PFSK-1 (cell line): ENCODE measurements around the gene SH2D3C.

Experiments used
- POLR2AphosphoS5 ChIP-seq: IDR thresholded peaks from 2 replicates; pipeline ENCODE4 v1.6.1; 2012; ENCODE audit warnings: low read depth, mild to moderate bottlenecking, control low read depth, low read length, moderate library complexity
- SIN3A ChIP-seq: IDR thresholded peaks from 2 replicates; pipeline ENCODE4 v1.6.1; 2012; ENCODE audit warnings: mild to moderate bottlenecking, low read length, moderate library complexity, borderline replicate concordance; ENCODE audit not compliant: insufficient read depth

DNA sequence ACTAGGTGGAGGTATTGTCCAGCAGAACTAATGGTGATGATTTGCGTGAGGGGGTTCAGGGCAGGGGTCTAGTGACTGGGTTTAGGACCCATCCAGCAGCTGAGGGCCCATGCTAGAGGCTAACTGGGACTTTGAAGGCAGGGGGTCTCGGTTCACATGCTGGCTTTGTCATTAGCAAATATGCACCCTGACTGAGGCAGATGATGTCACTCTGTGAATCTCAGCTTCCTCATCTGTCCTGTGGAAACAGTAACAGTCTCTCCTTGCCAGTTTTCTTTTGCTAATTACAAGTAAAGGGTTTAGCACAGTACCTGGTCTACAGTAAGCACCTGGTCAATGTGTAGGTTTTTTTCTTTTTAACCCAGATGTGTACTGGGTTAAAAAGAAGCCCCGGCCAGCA lies 5.2 kb downstream of the SH2D3C start:
- TF ChIP-seq POLR2AphosphoS5 (no peak), SIN3A (no peak)
